Choroid plexus epithelial cell (primary cell): Measurements from ENCODE around the gene FGGY.

ENCODE experiments used
- DNase-seq: peaks from one replicate; pipeline ENCODE4 v3.0.0-alpha.2; 2010; ENCODE audit warnings: low read depth
- H3K4me3 ChIP-seq: 2 replicates; pipeline ENCODE4 v1.5.1; 2011; ENCODE audit warnings: low read depth, mild to moderate bottlenecking, control low read depth, low read length, moderate library complexity
- CTCF ChIP-seq: conservative IDR thresholded peaks from 2 replicates; pipeline ENCODE4 v1.5.1; 2011; ENCODE audit warnings: low read depth, mild to moderate bottlenecking, control low read depth, inconsistent platforms, low read length, moderate library complexity

FGGY gene

GRCh38 chr1:59766227-59766855, 469.4 kb downstream of the FGGY start:
- DNase-seq, result no peak
- H3K4me3 ChIP-seq, result no peak overlapping the region
- TF ChIP-seq CTCF, result no peak

- no peak for TF ChIP-seq CTCF
- no peak overlapping the region for H3K4me3 ChIP-seq
- no peak for DNase-seq
Measured at GRCh38 chr1:59767119-59767518, 470.2 kb downstream of the FGGY start.

- no peak for TF ChIP-seq CTCF
- no peak for DNase-seq
Measured at GRCh38 chr1:59768792-59769735, 472.2 kb downstream of the FGGY start.

GRCh38 chr1:59769736-59770095, 472.8 kb downstream of the FGGY start:
- TF ChIP-seq CTCF, result no peak
- no peak for DNase-seq
- no peak overlapping the region for H3K4me3 ChIP-seq

More at GRCh38 chr1:59768792-59769735, 472.2 kb downstream of the FGGY start:
- H3K4me3 ChIP-seq, result no peak overlapping the region

GRCh38 chr1:59771361-59771760, 474.5 kb downstream of the FGGY start:
- TF ChIP-seq CTCF, result no peak
- no peak for DNase-seq
- H3K4me3 ChIP-seq, result no peak overlapping the region

- no peak for TF ChIP-seq CTCF
- no peak for DNase-seq
- H3K4me3 ChIP-seq, result no peak overlapping the region
Measured at GRCh38 chr1:59775480-59775879, 478.6 kb downstream of the FGGY start.
